GM12878 (cell line): Measurements from ENCODE around the gene SRSF1. TPM values are rescaled to one million over a fixed set of nuclear protein-coding genes. Genes with fewer than 3 reads are reported as not detected.

ENCODE experiments used
- ATAC-seq: fragments of 200-7000 bp; cut with Tn5 transposase; 3 replicates; pipeline ENCODE4 v1.9.1; 2020; ENCODE audit warnings: mild to moderate bottlenecking, moderate library complexity
- BruUV-seq: library from RNA; stranded (reverse); fragments of 400-500 nt; replicated peaks from 2 replicates; lab custom pipeline; 2021; lab: Mats Ljungman, UMichigan
- CTCF ChIA-PET: fragments of 300-600 bp; sonication (Branson Sonifier 250); formaldehyde crosslinking; extraction: SDS; loops from one replicate; lab custom pipeline; 2021; ENCODE audit warnings: inconsistent platforms; lab: Yijun Ruan, JAX
- POLR2A ChIA-PET: fragments of 350-600 bp; formaldehyde crosslinking; extraction: SDS; loops from one replicate; lab custom pipeline; 2021; ENCODE audit warnings: inconsistent platforms; lab: Charles Lee
- RAD21 ChIA-PET: fragments of 300-600 bp; sonication (Branson Sonifier 250); formaldehyde crosslinking; loops from one replicate; lab custom pipeline; 2023; ENCODE audit warnings: antibody characterized with exemption; ENCODE audit not compliant: unreplicated experiment; lab: Charles Lee
- SMC1A ChIA-PET: fragments of 300-600 bp; sonication (Branson Sonifier 250); formaldehyde crosslinking; loops from one replicate; lab custom pipeline; 2023; ENCODE audit not compliant: unreplicated experiment, uncharacterized antibody; lab: Charles Lee
- DNase-seq: peaks from one replicate; pipeline ENCODE4 v3.0.0-alpha.2; 2011; ENCODE audit warnings: low read depth, low spot score
- FAIRE-seq: peaks from 3 replicates; lab custom pipeline; 2011; peaks lifted over from hg19 to GRCh38; lab: Jason Lieb, UNC
- H2AFZ ChIP-seq: 2 replicates; pipeline ENCODE4 v1.6.0; 2011; ENCODE audit warnings: low read depth, low read length, control low read depth; ENCODE audit not compliant: control insufficient read depth
- H3K27ac ChIP-seq: 2 replicates; pipeline ENCODE4 v1.5.1; 2011; ENCODE audit warnings: control low read depth; ENCODE audit not compliant: control insufficient read depth, insufficient read depth
- H3K27me3 ChIP-seq, 2 experiments: replicated peaks in 1 of 2; 2 replicates each; pipeline versions ENCODE4 v1.6.0 to v1.6.1; 2011; ENCODE audit warnings: low read length in 1 of 2; ENCODE audit not compliant: control insufficient read depth in 2 of 2, insufficient read depth in 2 of 2
- H3K36me3 ChIP-seq, 2 experiments: 2 replicates each; pipeline ENCODE4 v1.5.1; 2011; ENCODE audit warnings: low read length in 1 of 2; ENCODE audit not compliant: control insufficient read depth in 2 of 2, insufficient read depth in 2 of 2
- H3K4me1 ChIP-seq: 2 replicates; pipeline ENCODE4 v1.6.1; 2011; ENCODE audit warnings: mild to moderate bottlenecking, low read length, moderate library complexity, mixed read lengths; ENCODE audit not compliant: control insufficient read depth, insufficient read depth
- H3K4me2 ChIP-seq: 2 replicates; pipeline ENCODE4 v1.6.0; 2011; ENCODE audit warnings: control low read depth; ENCODE audit not compliant: control insufficient read depth, insufficient read depth
- H3K4me3 ChIP-seq: fragments of 200-600 bp; sonication (generic); 2 replicates; pipeline ENCODE4 v1.5.1; 2016
- H3K79me2 ChIP-seq: 2 replicates; pipeline ENCODE4 v1.6.0; 2011; ENCODE audit warnings: low read length; ENCODE audit not compliant: control insufficient read depth, insufficient read depth
- H3K9ac ChIP-seq: 2 replicates; pipeline ENCODE4 v1.8.0; 2011; ENCODE audit warnings: low read length, control low read depth, mixed read lengths; ENCODE audit not compliant: control insufficient read depth, insufficient read depth
- H3K9me3 ChIP-seq: replicated peaks from 3 replicates; pipeline ENCODE4 v1.5.1; 2011; ENCODE audit warnings: mild to moderate bottlenecking, low read length; ENCODE audit not compliant: control insufficient read depth, insufficient read depth
- H4K20me1 ChIP-seq: 2 replicates; pipeline ENCODE4 v1.6.0; 2011; ENCODE audit not compliant: control insufficient read depth, insufficient read depth
- BCL11A ChIP-seq: IDR thresholded peaks from 2 replicates; pipeline ENCODE4 v1.6.1; 2011; ENCODE audit warnings: low read depth, low read length
- ESRRA ChIP-seq: IDR thresholded peaks from 2 replicates; pipeline ENCODE4 v1.6.1; 2012; ENCODE audit warnings: mild to moderate bottlenecking, low read length, improper control_type of control experiment
- IKZF1 ChIP-seq: fragments of 450-650 bp; conservative IDR thresholded peaks from 2 replicates; pipeline ENCODE4 v1.6.1; 2017; ENCODE audit warnings: antibody characterized with exemption, mild to moderate bottlenecking
- SUZ12 ChIP-seq: fragments of 200-600 bp; sonication (generic); IDR thresholded peaks from one replicate; pipeline ENCODE4 v1.6.1; 2018; ENCODE audit warnings: antibody characterized with exemption, mild to moderate bottlenecking; ENCODE audit not compliant: unreplicated experiment
- WRNIP1 ChIP-seq: IDR thresholded peaks from 2 replicates; pipeline ENCODE4 v1.6.1; 2011; ENCODE audit warnings: low read depth, low read length, improper control_type of control experiment, borderline replicate concordance
- ZSCAN29 ChIP-seq: fragments of 450-650 bp; IDR thresholded peaks from 2 replicates; pipeline ENCODE4 v1.6.1; 2017; ENCODE audit warnings: mild to moderate bottlenecking, moderate library complexity
- WGBS: methylation state at CpG from one replicate; pipeline ENCODE4 v1.1.6; 2016; ENCODE audit warnings: low lambda C conversion rate; ENCODE audit not compliant: insufficient replicate concordance, insufficient coverage; ENCODE audit errors: missing lambda C conversion rate; 5-methylcytosine and 5-hydroxymethylcytosine counted together
- in situ Hi-C: fragments of 300-500 bp; cut with MboI; formaldehyde crosslinking; loops from 9 replicates; pipeline ENCODE4 v1.14.3; 2018; ENCODE audit warnings: mixed read lengths
- intact Hi-C: fragments of 100-400 bp; cut with micrococcal nuclease; formaldehyde crosslinking; loops from one replicate; pipeline ENCODE4 v1.14.2; 2022; ENCODE audit not compliant: unreplicated experiment
- polyA plus RNA-seq, 11 experiments: library from polyadenylated mRNA; depleted of rRNA in 4 of 11; unstranded in 6 of 11; stranded (reverse) in 5 of 11; fragments of >200 nt; fragmentation: Nextera tagmentation in 4 of 11; fragmentation: Illumina TruSeq in 1 of 11; extraction: Ambion mirVana in 4 of 11; extraction: Trizol in 1 of 11; gene quantifications; 1 replicate in 1 of 11; 2 replicates in 10 of 11; pipeline versions ENCODE4 v1.2.1 to v1.2.3, GENCODE V29; 2011 to 2016; ENCODE audit warnings: inconsistent platforms in 2 of 11, missing spikeins in 2 of 11, low read depth in 1 of 11
- total RNA-seq, 4 experiments: library from RNA; depleted of rRNA in 3 of 4; stranded (reverse); fragments of >200 nt in 3 of 4; fragmentation: Illumina TruSeq in 1 of 4; extraction: Trizol in 1 of 4; gene quantifications; 2 replicates each; pipeline versions ENCODE4 v1.2.1 to v1.2.3, GENCODE V29; 2013 to 2021
- TF ChIP-seq, protein P1 (sequence below): IDR thresholded peaks from 2 replicates; pipeline ENCODE4 v1.6.1; 2011; ENCODE audit warnings: borderline replicate concordance, low read depth, mild to moderate bottlenecking, moderate library complexity, mixed read lengths, low read length; ENCODE audit not compliant: insufficient read depth; ENCODE audit errors: extremely low read length
- TF ChIP-seq, protein P2 (sequence below): fragments of 450-650 bp; IDR thresholded peaks from 2 replicates; pipeline ENCODE4 v1.6.1; 2016; ENCODE audit warnings: mild to moderate bottlenecking

SRSF1 gene
- total and polyA plus RNA-seq, 10 of the 15 experiments (the other 5 are each of a cell fraction or from before 2014, with no cell fraction given): 101 to 474 (median 404) TPM

DNA sequence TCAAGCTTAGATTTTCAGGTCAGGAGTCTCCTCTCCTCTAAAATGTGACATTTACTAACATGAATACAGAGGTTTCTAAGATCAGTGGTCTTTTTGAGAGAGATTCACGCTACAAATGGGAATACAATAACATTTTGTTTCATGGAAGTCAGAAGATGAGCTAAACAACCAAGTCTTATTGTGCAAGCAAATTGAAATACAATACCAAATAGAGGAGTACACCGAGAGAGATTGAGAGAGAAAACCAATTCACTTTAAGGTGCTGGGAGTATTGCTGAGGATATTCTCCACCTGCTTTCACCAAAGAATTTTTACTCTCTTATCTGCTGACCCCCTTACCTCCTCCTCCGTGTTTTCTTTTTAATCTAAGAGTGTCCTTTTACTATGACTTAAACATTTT lies 30.5 kb downstream of the SRSF1 start:
- Histone ChIP-seq H3K9me3 (no peaks in the 10 kb centered on the region), H4K20me1 (no peaks in the 10 kb centered on the region), H3K9ac (no peak overlapping the region), H3K79me2 (no peaks in the 10 kb centered on the region; the same call in 1 of the 2 replicates), H3K4me1 (no peaks in the 10 kb centered on the region), H2AFZ (no peak overlapping the region), H3K4me3 (no peak overlapping the region), H3K4me2 (no peak overlapping the region), H3K27me3 (no peaks in the 10 kb centered on the region), H3K27ac (no peak overlapping the region), H3K36me3 (peaks cover 6 to 29% of the 10 kb centered on the region in 2 experiments)
- in situ Hi-C loops (no loop called here), intact Hi-C loops (no loop called here)
- no peak for DNase-seq
- ATAC-seq: no peak
- 87% methylated on average over 3 of the region's 3 CpGs for WGBS
- BruUV-seq: no TSS peak
- SMC1A ChIA-PET: interaction anchor here (1.2 to 3.3 kb wide), 4 partner anchors 9 to 24 kb away, joined by 3 to 20 read pairs (median 11); no protein-coding TSS in a partner anchor
- TF ChIP-seq, protein P1, sequence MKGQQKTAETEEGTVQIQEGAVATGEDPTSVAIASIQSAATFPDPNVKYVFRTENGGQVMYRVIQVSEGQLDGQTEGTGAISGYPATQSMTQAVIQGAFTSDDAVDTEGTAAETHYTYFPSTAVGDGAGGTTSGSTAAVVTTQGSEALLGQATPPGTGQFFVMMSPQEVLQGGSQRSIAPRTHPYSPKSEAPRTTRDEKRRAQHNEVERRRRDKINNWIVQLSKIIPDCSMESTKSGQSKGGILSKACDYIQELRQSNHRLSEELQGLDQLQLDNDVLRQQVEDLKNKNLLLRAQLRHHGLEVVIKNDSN: no peak
- TF ChIP-seq ESRRA (no peak), WRNIP1 (no peak), ZSCAN29 (no peak), IKZF1 (no peak), BCL11A (no peak), SUZ12 (no peak)
- TF ChIP-seq, protein P2, sequence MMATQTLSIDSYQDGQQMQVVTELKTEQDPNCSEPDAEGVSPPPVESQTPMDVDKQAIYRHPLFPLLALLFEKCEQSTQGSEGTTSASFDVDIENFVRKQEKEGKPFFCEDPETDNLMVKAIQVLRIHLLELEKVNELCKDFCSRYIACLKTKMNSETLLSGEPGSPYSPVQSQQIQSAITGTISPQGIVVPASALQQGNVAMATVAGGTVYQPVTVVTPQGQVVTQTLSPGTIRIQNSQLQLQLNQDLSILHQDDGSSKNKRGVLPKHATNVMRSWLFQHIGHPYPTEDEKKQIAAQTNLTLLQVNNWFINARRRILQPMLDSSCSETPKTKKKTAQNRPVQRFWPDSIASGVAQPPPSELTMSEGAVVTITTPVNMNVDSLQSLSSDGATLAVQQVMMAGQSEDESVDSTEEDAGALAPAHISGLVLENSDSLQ: no peak
- CTCF ChIA-PET: interaction anchor here (0.9 to 1.7 kb wide), 4 partner anchors 9 to 26 kb away, joined by 3 to 9 read pairs (median 5); no protein-coding TSS in a partner anchor
- no peak for FAIRE-seq
- POLR2A ChIA-PET: no interaction called here
- RAD21 ChIA-PET: interaction anchor here (2.0 kb wide), 1 partner anchor 9 kb away, joined by 10 read pairs; no protein-coding TSS in a partner anchor
